ENCODE measurements around the gene GRIK1. TPM values are rescaled to one million over a fixed set of nuclear protein-coding genes. Genes with fewer than 3 reads are reported as not detected.
A peak's percentile ranks its signal among the peaks of the same experiment; 100 is the strongest.

The GRIK1 gene
- polyA plus RNA-seq, 1 donor from 2014 or later = 8.7 TPM

- Histone ChIP-seq H3K4me3 (ENCODE audit: low read length) (no peak overlapping the region), H3K27ac (ENCODE audit: low read length) (no peak overlapping the region), H3K27me3 (ENCODE audit: insufficient read depth, low read depth, low read length) (no peaks in the 10 kb centered on the region), H2AFZ (ENCODE audit: low read depth, low read length) (no peak overlapping the region), H3K4me2 (ENCODE audit: low read length) (no peak overlapping the region), H3F3A (ENCODE audit: insufficient read depth, low read length, poor library complexity, severe bottlenecking) (no peaks in the 10 kb centered on the region), H4K20me1 (ENCODE audit: insufficient read depth) (no peaks in the 10 kb centered on the region), H3K9me2 (ENCODE audit: insufficient read depth, low read length) (no peaks in the 10 kb centered on the region), H3K36me3 (ENCODE audit: insufficient read depth, low read length) (no peaks in the 10 kb centered on the region), H3K9ac (ENCODE audit: low read length) (no peak overlapping the region), H3K79me2 (replicated peaks; ENCODE audit: insufficient read depth, low read length) (no peaks in the 10 kb centered on the region), H3K9me3 (ENCODE audit: low read length) (no peaks in the 10 kb centered on the region)
- TF ChIP-seq, protein P1, sequence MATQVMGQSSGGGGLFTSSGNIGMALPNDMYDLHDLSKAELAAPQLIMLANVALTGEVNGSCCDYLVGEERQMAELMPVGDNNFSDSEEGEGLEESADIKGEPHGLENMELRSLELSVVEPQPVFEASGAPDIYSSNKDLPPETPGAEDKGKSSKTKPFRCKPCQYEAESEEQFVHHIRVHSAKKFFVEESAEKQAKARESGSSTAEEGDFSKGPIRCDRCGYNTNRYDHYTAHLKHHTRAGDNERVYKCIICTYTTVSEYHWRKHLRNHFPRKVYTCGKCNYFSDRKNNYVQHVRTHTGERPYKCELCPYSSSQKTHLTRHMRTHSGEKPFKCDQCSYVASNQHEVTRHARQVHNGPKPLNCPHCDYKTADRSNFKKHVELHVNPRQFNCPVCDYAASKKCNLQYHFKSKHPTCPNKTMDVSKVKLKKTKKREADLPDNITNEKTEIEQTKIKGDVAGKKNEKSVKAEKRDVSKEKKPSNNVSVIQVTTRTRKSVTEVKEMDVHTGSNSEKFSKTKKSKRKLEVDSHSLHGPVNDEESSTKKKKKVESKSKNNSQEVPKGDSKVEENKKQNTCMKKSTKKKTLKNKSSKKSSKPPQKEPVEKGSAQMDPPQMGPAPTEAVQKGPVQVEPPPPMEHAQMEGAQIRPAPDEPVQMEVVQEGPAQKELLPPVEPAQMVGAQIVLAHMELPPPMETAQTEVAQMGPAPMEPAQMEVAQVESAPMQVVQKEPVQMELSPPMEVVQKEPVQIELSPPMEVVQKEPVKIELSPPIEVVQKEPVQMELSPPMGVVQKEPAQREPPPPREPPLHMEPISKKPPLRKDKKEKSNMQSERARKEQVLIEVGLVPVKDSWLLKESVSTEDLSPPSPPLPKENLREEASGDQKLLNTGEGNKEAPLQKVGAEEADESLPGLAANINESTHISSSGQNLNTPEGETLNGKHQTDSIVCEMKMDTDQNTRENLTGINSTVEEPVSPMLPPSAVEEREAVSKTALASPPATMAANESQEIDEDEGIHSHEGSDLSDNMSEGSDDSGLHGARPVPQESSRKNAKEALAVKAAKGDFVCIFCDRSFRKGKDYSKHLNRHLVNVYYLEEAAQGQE (IDR thresholded peaks at IDR 0.05; ENCODE audit: borderline replicate concordance) = no peak
- TF ChIP-seq TAF1 (IDR thresholded peaks at IDR 0.05; ENCODE audit: low read depth) (no peak), SMC3 (conservative IDR thresholded peaks at IDR 0.05; ENCODE audit: poor library complexity) (no peak), EP300 (conservative IDR thresholded peaks at IDR 0.05; ENCODE audit: poor library complexity, severe bottlenecking) (no peak), MXI1 (conservative IDR thresholded peaks at IDR 0.05; ENCODE audit: poor library complexity, severe bottlenecking) (no peak)
- TF ChIP-seq, protein P2, sequence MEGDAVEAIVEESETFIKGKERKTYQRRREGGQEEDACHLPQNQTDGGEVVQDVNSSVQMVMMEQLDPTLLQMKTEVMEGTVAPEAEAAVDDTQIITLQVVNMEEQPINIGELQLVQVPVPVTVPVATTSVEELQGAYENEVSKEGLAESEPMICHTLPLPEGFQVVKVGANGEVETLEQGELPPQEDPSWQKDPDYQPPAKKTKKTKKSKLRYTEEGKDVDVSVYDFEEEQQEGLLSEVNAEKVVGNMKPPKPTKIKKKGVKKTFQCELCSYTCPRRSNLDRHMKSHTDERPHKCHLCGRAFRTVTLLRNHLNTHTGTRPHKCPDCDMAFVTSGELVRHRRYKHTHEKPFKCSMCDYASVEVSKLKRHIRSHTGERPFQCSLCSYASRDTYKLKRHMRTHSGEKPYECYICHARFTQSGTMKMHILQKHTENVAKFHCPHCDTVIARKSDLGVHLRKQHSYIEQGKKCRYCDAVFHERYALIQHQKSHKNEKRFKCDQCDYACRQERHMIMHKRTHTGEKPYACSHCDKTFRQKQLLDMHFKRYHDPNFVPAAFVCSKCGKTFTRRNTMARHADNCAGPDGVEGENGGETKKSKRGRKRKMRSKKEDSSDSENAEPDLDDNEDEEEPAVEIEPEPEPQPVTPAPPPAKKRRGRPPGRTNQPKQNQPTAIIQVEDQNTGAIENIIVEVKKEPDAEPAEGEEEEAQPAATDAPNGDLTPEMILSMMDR (IDR thresholded peaks at IDR 0.05; ENCODE audit: poor library complexity, severe bottlenecking) = no peak
These were observed 354.3 kb downstream of the GRIK1 start for GRCh38 chr21:29585462-29585861.

GRCh38 chr21:29583424-29583924 is 356.3 kb downstream of the GRIK1 start:
- H3K4me2 ChIP-seq (ENCODE audit: low read length) = peak overlapping the region; percentile 5
- no peaks in the 10 kb centered on the region for H3K9me3 ChIP-seq (ENCODE audit: low read length)
- H3K79me2 ChIP-seq (replicated peaks; ENCODE audit: insufficient read depth, low read length) = no peaks in the 10 kb centered on the region
- no peaks in the 10 kb centered on the region for H3K9me2 ChIP-seq (ENCODE audit: insufficient read depth, low read length)
- H2AFZ ChIP-seq (ENCODE audit: low read depth, low read length) = no peak overlapping the region
- no peaks in the 10 kb centered on the region for H3K27me3 ChIP-seq (ENCODE audit: insufficient read depth, low read depth, low read length)
- H3K27ac ChIP-seq (ENCODE audit: low read length) = no peak overlapping the region
- no peaks in the 10 kb centered on the region for H4K20me1 ChIP-seq (ENCODE audit: insufficient read depth)
- H3F3A ChIP-seq (ENCODE audit: insufficient read depth, low read length, poor library complexity, severe bottlenecking) = no peaks in the 10 kb centered on the region
- no peak for TF ChIP-seq RAD21 (conservative IDR thresholded peaks at IDR 0.05)
- no peak for TF ChIP-seq TAF1 (IDR thresholded peaks at IDR 0.05; ENCODE audit: low read depth)
- TF ChIP-seq, protein P1 (IDR thresholded peaks at IDR 0.05; ENCODE audit: borderline replicate concordance) = no peak
- no peak for TF ChIP-seq MXI1 (conservative IDR thresholded peaks at IDR 0.05; ENCODE audit: poor library complexity, severe bottlenecking)
- TF ChIP-seq SMC3 (conservative IDR thresholded peaks at IDR 0.05; ENCODE audit: poor library complexity) = no peak
- TF ChIP-seq POLR2AphosphoS5 (IDR thresholded peaks at IDR 0.05) = no peak
- H3K4me3 ChIP-seq (ENCODE audit: low read length) = no peak overlapping the region
- no peaks in the 10 kb centered on the region for H3K36me3 ChIP-seq (ENCODE audit: insufficient read depth, low read length)
- no peak overlapping the region for H3K9ac ChIP-seq (ENCODE audit: low read length)
